AG04449 (cell line): ENCODE results near the gene BRD7.

Source experiments
- CTCF ChIA-PET: fragments of 350-600 bp; formaldehyde crosslinking; extraction: SDS; loops from one replicate; lab custom pipeline; 2021; ENCODE audit warnings: antibody characterized with exemption; lab: Yijun Ruan, JAX
- POLR2A ChIA-PET: fragments of 400-600, 350-600 bp; formaldehyde crosslinking; extraction: SDS; loops from one replicate; lab custom pipeline; 2020; ENCODE audit warnings: antibody characterized with exemption, inconsistent platforms; lab: Yijun Ruan, JAX
- DNase-seq: peaks from one replicate; pipeline ENCODE4 v3.0.0-alpha.2; 2010; ENCODE audit warnings: low read depth, low spot score
- H3K4me3 ChIP-seq: 2 replicates; pipeline ENCODE4 v1.5.1; 2011; ENCODE audit warnings: low read depth, mild to moderate bottlenecking, control low read depth, low read length
- TF ChIP-seq, protein P1 (sequence below): IDR thresholded peaks from one replicate; pipeline ENCODE4 v1.5.1; 2011; ENCODE audit warnings: mild to moderate bottlenecking, moderate library complexity, low read length, control low read depth, inconsistent platforms; ENCODE audit not compliant: insufficient read depth; ENCODE audit errors: missing control alignments

Gene BRD7

DNA sequence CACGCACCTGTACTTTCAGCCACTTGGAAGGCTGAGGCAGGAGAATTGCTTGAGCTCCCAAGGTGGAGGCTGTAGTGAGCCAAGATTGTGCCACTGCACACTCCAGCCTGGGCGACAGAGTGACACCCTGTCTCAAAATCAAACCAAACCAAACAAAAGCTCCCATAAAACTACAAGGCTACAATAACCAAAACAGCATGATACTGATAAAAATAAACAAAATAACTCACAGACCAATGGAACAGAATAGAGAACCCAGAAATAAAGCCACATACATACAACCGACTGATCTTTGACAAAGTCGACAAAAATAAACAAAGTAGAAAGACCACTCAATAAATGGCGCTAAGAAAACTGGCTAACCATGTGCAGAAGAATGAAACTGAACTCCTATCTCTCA lies 37.2 kb downstream of the BRD7 start:
- TF ChIP-seq, protein P1, sequence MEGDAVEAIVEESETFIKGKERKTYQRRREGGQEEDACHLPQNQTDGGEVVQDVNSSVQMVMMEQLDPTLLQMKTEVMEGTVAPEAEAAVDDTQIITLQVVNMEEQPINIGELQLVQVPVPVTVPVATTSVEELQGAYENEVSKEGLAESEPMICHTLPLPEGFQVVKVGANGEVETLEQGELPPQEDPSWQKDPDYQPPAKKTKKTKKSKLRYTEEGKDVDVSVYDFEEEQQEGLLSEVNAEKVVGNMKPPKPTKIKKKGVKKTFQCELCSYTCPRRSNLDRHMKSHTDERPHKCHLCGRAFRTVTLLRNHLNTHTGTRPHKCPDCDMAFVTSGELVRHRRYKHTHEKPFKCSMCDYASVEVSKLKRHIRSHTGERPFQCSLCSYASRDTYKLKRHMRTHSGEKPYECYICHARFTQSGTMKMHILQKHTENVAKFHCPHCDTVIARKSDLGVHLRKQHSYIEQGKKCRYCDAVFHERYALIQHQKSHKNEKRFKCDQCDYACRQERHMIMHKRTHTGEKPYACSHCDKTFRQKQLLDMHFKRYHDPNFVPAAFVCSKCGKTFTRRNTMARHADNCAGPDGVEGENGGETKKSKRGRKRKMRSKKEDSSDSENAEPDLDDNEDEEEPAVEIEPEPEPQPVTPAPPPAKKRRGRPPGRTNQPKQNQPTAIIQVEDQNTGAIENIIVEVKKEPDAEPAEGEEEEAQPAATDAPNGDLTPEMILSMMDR: no peak
- CTCF ChIA-PET: no interaction called here
- POLR2A ChIA-PET: no interaction called here
- H3K4me3 ChIP-seq: no peak overlapping the region
- no peak for DNase-seq

- H3K4me3 ChIP-seq: no peak overlapping the region
- TF ChIP-seq, protein P1: no peak
- POLR2A ChIA-PET: no interaction called here
- CTCF ChIA-PET: interaction anchor here (0.9 to 4.8 kb wide), 7 partner anchors 9 to 336 kb away, joined by 3 to 46 read pairs (median 3); partner anchors contain the start of gene CNEP1R1
- no peak for DNase-seq
Measured at GRCh38 chr16:50329446-50330189, 39.2 kb downstream of the BRD7 start.

- POLR2A ChIA-PET: no interaction called here
- DNase-seq: no peak
- no peak overlapping the region for H3K4me3 ChIP-seq
- CTCF ChIA-PET: interaction anchor here (0.5 to 4.8 kb wide), 21 partner anchors 10 to 1238 kb away, joined by 3 to 46 read pairs (median 4); no protein-coding TSS in a partner anchor
- TF ChIP-seq, protein P1: peak; percentile 48
Measured at GRCh38 chr16:50326835-50327465, 41.8 kb downstream of the BRD7 start.

- CTCF ChIA-PET: interaction anchor here (0.5 to 4.8 kb wide), 16 partner anchors 10 to 1239 kb away, joined by 3 to 46 read pairs (median 5); no protein-coding TSS in a partner anchor
- no peak overlapping the region for H3K4me3 ChIP-seq
- POLR2A ChIA-PET: no interaction called here
- TF ChIP-seq, protein P1: no peak
- no peak for DNase-seq
Measured at GRCh38 chr16:50326264-50326663, 42.5 kb downstream of the BRD7 start.

- H3K4me3 ChIP-seq: no peak overlapping the region
- CTCF ChIA-PET: interaction anchor here (3.5 kb wide), 1 partner anchor 341 kb away, joined by 12 read pairs; no protein-coding TSS in a partner anchor
- DNase-seq: no peak
- POLR2A ChIA-PET: no interaction called here
- TF ChIP-seq, protein P1: no peak
Measured at GRCh38 chr16:50324345-50324744, 44.4 kb downstream of the BRD7 start.
